K562 (cell line): ENCODE results near the gene CTDNEP1. TPM values are rescaled to one million over a fixed set of nuclear protein-coding genes. Genes with fewer than 3 reads are reported as not detected.
A peak's percentile ranks its signal among the peaks of the same experiment; 100 is the strongest.

Experiments used
- ATAC-seq: fragments of 200-7000 bp; cut with Tn5 transposase; 3 replicates; pipeline ENCODE4 v1.9.1; 2020; ENCODE audit warnings: moderate library complexity
- BruUV-seq: library from RNA; stranded (reverse); fragments of 400-500 nt; replicated peaks from 2 replicates; lab custom pipeline; 2021; lab: Mats Ljungman, UMichigan
- CTCF ChIA-PET: fragments of 300-600 bp; formaldehyde crosslinking; extraction: SDS; loops from one replicate; lab custom pipeline; 2021; ENCODE audit warnings: low intra/inter-chr PET ratio; lab: Yijun Ruan, JAX
- POLR2A ChIA-PET: fragments of 300-600, 350-650 bp; sonication (Branson Sonifier 250); formaldehyde crosslinking; extraction: SDS; loops from one replicate; lab custom pipeline; 2021; ENCODE audit warnings: antibody characterized with exemption, inconsistent platforms; lab: Yijun Ruan, JAX
- DNase-seq, 4 experiments: peaks; one replicate each; pipeline versions ENCODE4 v3.0.0 to v3.0.0-alpha.2; 2011 to 2018; ENCODE audit warnings: low spot score in 3 of 4, mixed read lengths in 3 of 4; ENCODE audit errors: extremely low read depth in 1 of 4
- FAIRE-seq: peaks from 2 replicates; lab custom pipeline; 2011; peaks lifted over from hg19 to GRCh38; lab: Jason Lieb, UNC
- H2AFZ ChIP-seq: 2 replicates; pipeline ENCODE4 v1.6.0; 2011; ENCODE audit warnings: low read depth, low read length, control low read depth, inconsistent platforms
- H3K27ac ChIP-seq: fragments of 200-600 bp; 3 replicates; pipeline ENCODE4 v1.8.0; 2011; ENCODE audit warnings: low read depth, mild to moderate bottlenecking, control low read depth, inconsistent platforms, low read length, moderate library complexity, mixed read lengths; ENCODE audit errors: extremely low read depth
- H3K27me3 ChIP-seq, 2 experiments: fragments of 300-600 bp in 1 of 2; 2 replicates in 1 of 2; 3 replicates in 1 of 2; pipeline versions ENCODE4 v1.6.0 to v1.8.0; 2011; ENCODE audit warnings: inconsistent platforms in 2 of 2, low read length in 2 of 2, mild to moderate bottlenecking in 1 of 2, mixed read lengths in 1 of 2, moderate library complexity in 1 of 2; ENCODE audit not compliant: control insufficient read depth in 2 of 2, insufficient read depth in 2 of 2
- H3K36me3 ChIP-seq: fragments of 300-600 bp; 3 replicates; pipeline ENCODE4 v1.8.0; 2011; ENCODE audit warnings: mild to moderate bottlenecking, low read length, inconsistent platforms; ENCODE audit not compliant: control insufficient read depth, insufficient read depth
- H3K4me1 ChIP-seq, 2 experiments: fragments of 200-600 bp in 1 of 2; replicated peaks in 1 of 2; 2 replicates in 1 of 2; 3 replicates in 1 of 2; pipeline versions ENCODE4 v1.5.1 to v1.8.0; 2011; ENCODE audit warnings: inconsistent platforms in 2 of 2, low read length in 2 of 2, mild to moderate bottlenecking in 1 of 2, mixed read lengths in 1 of 2, moderate library complexity in 1 of 2; ENCODE audit not compliant: control insufficient read depth in 2 of 2, insufficient read depth in 2 of 2
- H3K4me2 ChIP-seq: 2 replicates; pipeline ENCODE4 v1.6.1; 2011; ENCODE audit warnings: low read length, control low read depth, inconsistent platforms, mixed read lengths; ENCODE audit not compliant: insufficient read depth
- H3K4me3 ChIP-seq: fragments of 200-600 bp; sonication (generic), shearing (Covaris generic); 2 replicates; pipeline ENCODE4 v1.5.1; 2016; ENCODE audit warnings: control low read depth, inconsistent platforms
- H3K79me2 ChIP-seq: fragments of 200-600 bp; 3 replicates; pipeline ENCODE4 v1.8.0; 2011; ENCODE audit warnings: low read length, inconsistent platforms; ENCODE audit not compliant: control insufficient read depth, insufficient read depth
- H3K9ac ChIP-seq, 2 experiments: 2 replicates each; pipeline versions ENCODE4 v1.6.0 to v1.6.1; 2011; ENCODE audit warnings: low read depth in 2 of 2, low read length in 2 of 2, control low read depth in 1 of 2, inconsistent platforms in 1 of 2, mild to moderate bottlenecking in 1 of 2, mixed read lengths in 1 of 2; ENCODE audit not compliant: insufficient read depth in 1 of 2
- H3K9me1 ChIP-seq: one replicate; pipeline ENCODE4 v1.6.0; 2011; ENCODE audit warnings: inconsistent platforms, mild to moderate bottlenecking, low read length, moderate library complexity; ENCODE audit not compliant: control insufficient read depth, insufficient read depth
- H3K9me3 ChIP-seq: replicated peaks from 2 replicates; pipeline ENCODE4 v1.5.1; 2011; ENCODE audit warnings: low read depth, low read length, inconsistent platforms; ENCODE audit not compliant: control insufficient read depth, insufficient read depth
- H4K20me1 ChIP-seq: replicated peaks from 2 replicates; pipeline ENCODE4 v1.6.1; 2011; ENCODE audit warnings: low read length, inconsistent platforms, mixed read lengths; ENCODE audit not compliant: control insufficient read depth, insufficient read depth
- GATAD2A ChIP-seq: fragments of 450-650 bp; IDR thresholded peaks from 2 replicates; pipeline ENCODE4 v1.6.1; 2017
- HBP1 ChIP-seq: fragments of 450-650 bp; formaldehyde crosslinking; IDR thresholded peaks from 2 replicates; pipeline ENCODE4 v1.4.0; 2022; ENCODE audit warnings: missing genetic modification characterization
- ILF3 ChIP-seq: fragments of 450-650 bp; IDR thresholded peaks from 2 replicates; pipeline ENCODE4 v1.6.1; 2018; ENCODE audit warnings: antibody characterized with exemption, mild to moderate bottlenecking, moderate library complexity, borderline replicate concordance
- JUND ChIP-seq, 2 experiments: IDR thresholded peaks; 2 replicates in 1 of 2; 3 replicates in 1 of 2; pipeline ENCODE4 v1.6.1; 2011; ENCODE audit warnings: borderline replicate concordance in 2 of 2, low read depth in 2 of 2, low read length in 2 of 2, improper control_type of control experiment in 1 of 2, missing biosample characterization in 1 of 2, missing genetic modification characterization in 1 of 2, missing genetic modification reagents in 1 of 2
- NCOA2 ChIP-seq, 2 experiments: fragments of 450-650 bp; IDR thresholded peaks; 2 replicates each; pipeline ENCODE4 v1.6.1; 2018; ENCODE audit warnings: mild to moderate bottlenecking in 2 of 2, moderate library complexity in 1 of 2; ENCODE audit not compliant: partially characterized antibody in 2 of 2
- NFXL1 ChIP-seq: fragments of 450-650 bp; formaldehyde crosslinking; IDR thresholded peaks from 2 replicates; pipeline ENCODE4 v1.4.0; 2021; ENCODE audit warnings: mild to moderate bottlenecking
- RBM39 ChIP-seq: fragments of 200-400 bp; formaldehyde crosslinking; optimal IDR thresholded peaks from 2 replicates; pipeline ENCODE3; 2018; ENCODE audit warnings: low read depth, low read length
- SMARCA5 ChIP-seq: fragments of 450-650 bp; IDR thresholded peaks from 2 replicates; pipeline ENCODE4 v1.6.1; 2016
- TAF9B ChIP-seq: fragments of 450-650 bp; IDR thresholded peaks from 2 replicates; pipeline ENCODE4 v1.6.1; 2018; ENCODE audit warnings: mild to moderate bottlenecking; ENCODE audit not compliant: partially characterized antibody
- ZBTB8A ChIP-seq: fragments of 450-650 bp; IDR thresholded peaks from 2 replicates; pipeline ENCODE4 v1.6.1; 2018; ENCODE audit warnings: mild to moderate bottlenecking, moderate library complexity; ENCODE audit not compliant: partially characterized antibody
- ZNF311 ChIP-seq: fragments of 250-450 bp; sonication (Bioruptor Pico); IDR thresholded peaks from 2 replicates; pipeline ENCODE4 v1.4.0; 2020; ENCODE audit warnings: mild to moderate bottlenecking, moderate library complexity
- ZNF609 ChIP-seq: sonication (generic); formaldehyde crosslinking; IDR thresholded peaks from 2 replicates; pipeline ENCODE4 v1.8.1; 2023; ENCODE audit warnings: missing genetic modification reagents, mild to moderate bottlenecking, borderline replicate concordance
- ZNF740 ChIP-seq, 3 experiments: fragments of 200-800 bp in 1 of 3; sonication (Bioruptor generic) in 1 of 3; sonication (generic) in 1 of 3; formaldehyde crosslinking in 1 of 3; IDR thresholded peaks; 2 replicates each; pipeline versions ENCODE4 v1.6.1 to v1.8.0; 2016 to 2022; ENCODE audit warnings: mild to moderate bottlenecking in 2 of 3, missing compliant biosample characterization in 2 of 3, missing genetic modification characterization in 2 of 3, missing genetic modification reagents in 1 of 3
- WGBS: fragments of 100-300 bp; shearing (Covaris generic); methylation state at CpG from one replicate; pipeline ENCODE4 v1.1.6; 2016; ENCODE audit warnings: low coverage, mixed read lengths; ENCODE audit not compliant: insufficient coverage; ENCODE audit errors: missing lambda C conversion rate; 5-methylcytosine and 5-hydroxymethylcytosine counted together
- in situ Hi-C: fragments of 300-500 bp; cut with MboI; formaldehyde crosslinking; loops from 4 replicates; pipeline ENCODE4 v1.15.0; 2018; ENCODE audit warnings: inconsistent platforms, mixed read lengths
- intact Hi-C: fragments of 100-400 bp; cut with micrococcal nuclease; formaldehyde crosslinking; loops from 2 replicates; pipeline ENCODE4 v1.14.2; 2022
- polyA plus RNA-seq, 8 experiments: library from polyadenylated mRNA; depleted of rRNA in 4 of 8; stranded (reverse) in 5 of 8; unstranded in 3 of 8; fragments of >200 nt; fragmentation: Nextera tagmentation in 2 of 8; fragmentation: Illumina TruSeq in 1 of 8; extraction: Ambion mirVana in 2 of 8; extraction: Trizol in 1 of 8; gene quantifications; 2 replicates each; pipeline versions ENCODE4 v1.2.1 to v1.2.3, GENCODE V29; 2011 to 2014; ENCODE audit warnings: inconsistent platforms in 1 of 8, missing spikeins in 1 of 8
- total RNA-seq, 7 experiments: library from RNA; depleted of rRNA in 6 of 7; stranded (reverse); fragments of >200 nt in 6 of 7; fragmentation: Illumina TruSeq in 2 of 7; extraction: Trizol in 2 of 7; gene quantifications; 2 replicates each; pipeline versions ENCODE4 v1.2.1 to v1.2.3, GENCODE V29; 2011 to 2021; ENCODE audit warnings: low replicate concordance in 1 of 7

Gene CTDNEP1
- total and polyA plus RNA-seq, 9 of the 15 experiments (the other 6 are each of a cell fraction or from before 2014, with no cell fraction given), result 10.7 to 150 (median 28.5) TPM

GRCh38 chr17:7249214-7249613 is 2.3 kb downstream of the CTDNEP1 start (continued):
- TF ChIP-seq ZNF740 (CRISPR knock-in tag; IDR thresholded peaks at IDR 0.05) (no peak), ZNF740 (tag; IDR thresholded peaks at IDR 0.05) (no peak), ZNF609 (CRISPR knock-in tag) (no peak), SMARCA5 (no peak)
- TF ChIP-seq, all 486 proteins: peak for 0

- intact Hi-C loops, result no loop called here
- H3K9ac ChIP-seq, result peak overlapping the region in 1 of 2 experiments; percentile 45; a peak in 1 of 4 replicates
- ATAC-seq (no peak), FAIRE-seq (no peak), DNase-seq (no peak)
- peak overlapping the region; percentile 37 for H3K4me2 ChIP-seq
- H3K9me1 ChIP-seq, result no peaks in the 10 kb centered on the region
- H4K20me1 ChIP-seq, result no peaks in the 10 kb centered on the region
- H3K4me1 ChIP-seq, result peaks cover 13 to 22% of the 10 kb centered on the region in 2 experiments; a peak in 4 of 5 replicates
- H3K9me3 ChIP-seq, result no peaks in the 10 kb centered on the region
- CTCF ChIA-PET, result no interaction called here
- peak overlapping the region; percentile 36; the same call in 1 of the 3 replicates for H3K27ac ChIP-seq
- no TSS peak for BruUV-seq
- in situ Hi-C loops, result no loop called here
- H3K4me3 ChIP-seq, result peak overlapping the region; percentile 2; the same call in 1 of the 2 replicates
- 69% methylated on average over 4 of the region's 4 CpGs for WGBS
- H3K79me2 ChIP-seq, result peaks cover 56% of the 10 kb centered on the region
- H2AFZ ChIP-seq, result no peak overlapping the region
- H3K27me3 ChIP-seq, result no peaks in the 10 kb centered on the region
- peaks cover 44% of the 10 kb centered on the region for H3K36me3 ChIP-seq
- POLR2A ChIA-PET, result interaction anchor here (1.2 to 2.5 kb wide), 3 partner anchors 9 to 13 kb away, joined by 3 to 8 read pairs (median 7); partner anchors contain the start of gene PHF23
- TF ChIP-seq ILF3 (no peak), ZBTB8A (no peak), TAF9B (no peak), JUND (IDR thresholded peaks at IDR 0.05; ENCODE audit: borderline replicate concordance, low read depth, low read length) (no peak), JUND (tag; IDR thresholded peaks at IDR 0.05; ENCODE audit: borderline replicate concordance, low read depth, low read length) (no peak), NFXL1 (CRISPR knock-in tag) (no peak), HBP1 (CRISPR knock-in tag) (no peak), RBM39 (no peak), ZNF311 (CRISPR knock-in tag) (no peak), GATAD2A (no peak), NCOA2 (IDR thresholded peaks at IDR 0.05; ENCODE audit: partially characterized antibody in 2 of 2) (no peak)
Measured at GRCh38 chr17:7248796-7249195, 2.7 kb downstream of the CTDNEP1 start.
